D341Med (cell line): Measurements from ENCODE around the gene SIK2.
"Not testable (repeated sequence)": the region's sequence is repeated elsewhere in the genome, so short reads cannot be mapped to it uniquely, and the experiment has no call there.

Experiments
- DNase-seq: peaks from one replicate; pipeline ENCODE4 v3.0.0; 2012; ENCODE audit warnings: low spot score

Gene SIK2

DNA sequence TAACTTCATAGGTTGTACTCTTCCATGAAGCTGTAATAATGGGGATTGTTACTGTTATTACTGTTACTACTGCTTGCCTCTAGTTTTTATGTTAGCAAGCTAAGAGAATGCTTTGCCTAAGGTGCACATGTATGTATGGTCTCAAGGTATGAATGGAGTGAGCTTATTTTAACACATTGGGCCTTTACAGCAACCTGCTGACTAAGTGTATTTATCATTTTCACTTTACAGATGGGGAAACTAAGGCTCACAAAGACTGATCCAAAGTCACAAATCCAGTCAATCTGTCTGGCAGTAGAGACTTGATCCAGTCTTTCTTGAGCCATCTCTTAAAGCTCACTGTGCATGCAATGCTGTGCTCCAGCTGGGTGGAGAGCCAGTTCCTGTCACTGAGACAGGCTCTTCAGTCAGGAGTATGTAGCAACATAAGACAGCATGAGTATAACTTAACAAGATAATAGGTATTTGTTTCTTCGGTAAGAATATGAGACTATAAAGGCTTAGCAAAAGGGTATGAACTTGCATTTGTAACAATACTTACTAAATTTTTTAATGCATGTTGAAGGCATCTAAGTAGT, 97.4 kb downstream of the SIK2 start:
- no peak for DNase-seq

DNA sequence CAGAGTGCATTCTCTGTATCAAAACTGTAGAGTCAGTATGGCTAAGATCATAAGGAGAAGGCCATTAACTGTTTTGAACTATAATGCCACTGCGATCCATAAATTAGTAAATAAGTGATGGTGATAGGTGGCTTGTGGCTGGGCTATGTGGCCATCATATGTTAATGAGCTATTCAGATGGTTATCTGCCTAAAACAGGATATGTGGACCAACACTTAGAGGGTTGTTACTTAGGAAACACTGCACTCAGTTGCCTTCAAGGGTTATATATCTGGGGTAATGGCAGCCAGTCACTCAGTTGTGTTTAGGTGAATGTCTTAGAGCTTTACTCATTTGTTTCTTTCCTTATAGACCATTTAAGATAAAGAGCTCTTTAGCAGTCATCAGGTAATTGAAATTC, 97.9 kb downstream of the SIK2 start:
- no peak for DNase-seq

DNA sequence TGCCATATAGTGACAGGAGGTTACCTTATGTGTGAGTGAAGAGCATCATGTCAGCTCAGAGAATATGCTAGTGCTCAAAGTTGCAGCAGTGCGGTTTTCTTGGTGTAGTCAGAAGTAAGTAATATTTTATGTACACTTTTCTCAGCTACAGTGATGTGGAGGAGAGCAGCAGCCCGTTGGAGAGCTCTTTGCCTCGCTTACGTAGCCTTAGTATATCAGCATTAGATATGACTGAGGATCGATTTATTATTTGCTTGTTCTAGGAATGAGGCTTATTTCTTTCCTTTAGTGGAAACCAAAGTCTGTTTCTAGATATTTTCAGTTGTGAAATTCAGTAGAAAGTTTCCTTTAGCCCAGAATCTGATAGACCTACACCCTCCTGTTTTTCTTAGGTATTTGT, 100.4 kb downstream of the SIK2 start:
- no peak for DNase-seq

DNA sequence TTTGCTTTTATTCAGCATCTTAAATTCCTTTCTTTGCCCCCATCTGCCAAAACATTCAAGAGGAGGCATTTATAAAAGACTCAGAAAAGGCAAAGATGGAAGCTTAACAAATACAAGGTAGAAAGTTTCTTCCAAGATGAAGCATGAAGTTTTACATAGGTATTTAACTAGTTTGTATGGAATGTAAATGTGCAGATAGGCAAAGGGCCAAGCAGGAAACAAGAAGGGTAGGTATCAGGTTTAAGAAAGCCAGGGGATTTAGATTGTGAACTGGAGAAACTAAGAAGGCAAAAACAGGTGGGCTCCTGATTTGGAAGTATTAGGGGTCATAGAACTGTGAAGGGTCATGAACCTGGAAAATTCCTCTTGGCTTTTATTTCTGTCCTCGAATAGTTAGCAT, 101.3 kb downstream of the SIK2 start:
- no peak for DNase-seq

DNA sequence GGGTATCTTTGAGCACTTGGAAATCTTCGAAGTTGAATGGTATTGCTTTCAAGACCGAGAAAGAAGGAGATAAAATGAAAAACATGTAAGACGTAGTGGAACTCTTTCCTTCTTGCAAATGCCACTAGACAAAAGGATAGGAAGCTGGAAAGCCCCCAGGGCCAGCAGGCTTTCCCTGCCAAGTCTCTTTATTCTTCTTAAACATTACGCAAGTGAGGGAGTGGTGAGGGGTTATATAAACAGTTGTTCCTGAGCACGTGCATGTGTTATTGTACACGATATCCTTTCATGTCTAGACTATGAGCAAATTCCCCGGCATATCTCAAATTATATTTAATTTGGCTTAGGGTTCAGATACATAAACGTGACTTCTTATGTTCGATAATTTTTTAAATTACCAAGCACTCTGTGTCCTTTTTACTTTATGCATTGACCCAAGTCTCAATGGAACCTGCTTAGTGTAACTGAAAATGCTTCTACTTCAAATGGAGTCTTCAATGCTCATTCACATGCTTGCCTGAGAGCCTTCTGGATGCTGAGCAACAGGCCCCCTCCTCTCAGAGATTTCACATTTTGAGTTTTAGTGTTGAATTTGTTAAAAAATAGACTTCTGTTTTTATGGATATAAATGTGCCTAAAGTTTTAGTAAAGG, 104.9 kb downstream of the SIK2 start:
- no peak for DNase-seq

DNA sequence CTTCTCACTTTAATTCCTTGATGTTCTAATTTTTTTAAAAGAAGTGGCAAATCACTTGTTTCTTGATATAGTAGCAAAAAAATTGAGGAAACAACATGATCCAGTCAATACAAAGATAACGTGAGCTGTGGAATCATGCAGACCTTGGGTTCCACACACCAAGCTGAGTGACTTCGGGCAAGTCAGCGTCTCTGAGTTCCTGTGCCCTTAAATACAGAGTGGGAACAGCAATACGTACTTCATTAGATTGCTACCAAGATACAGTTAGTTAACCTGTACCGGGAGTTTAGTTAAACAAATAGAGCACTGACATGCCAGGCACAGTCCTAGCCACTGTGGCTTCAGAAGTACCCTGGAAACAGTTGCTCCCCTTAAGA, 105.4 kb downstream of the SIK2 start:
- DNase-seq: no peak

DNA sequence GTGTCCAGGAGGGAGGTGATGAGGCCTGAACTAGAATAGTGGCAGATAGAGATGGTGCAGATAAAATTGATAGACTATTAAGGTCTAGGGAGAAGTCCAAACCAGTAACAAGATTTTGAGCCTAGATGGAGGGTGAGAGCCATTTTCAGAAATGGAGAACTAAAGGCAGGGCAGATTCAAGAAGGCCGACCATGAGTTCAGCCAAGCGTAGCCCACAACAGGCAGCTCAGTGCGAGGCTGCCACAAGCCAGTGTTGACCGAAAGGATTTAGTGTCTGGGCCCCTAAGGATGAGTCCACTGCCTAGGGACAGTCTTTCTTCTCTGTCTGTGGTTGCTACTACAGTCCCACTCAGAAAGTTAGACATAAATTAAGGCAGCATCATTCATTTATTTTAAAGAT, 112.3 kb downstream of the SIK2 start:
- DNase-seq: no peak

DNA sequence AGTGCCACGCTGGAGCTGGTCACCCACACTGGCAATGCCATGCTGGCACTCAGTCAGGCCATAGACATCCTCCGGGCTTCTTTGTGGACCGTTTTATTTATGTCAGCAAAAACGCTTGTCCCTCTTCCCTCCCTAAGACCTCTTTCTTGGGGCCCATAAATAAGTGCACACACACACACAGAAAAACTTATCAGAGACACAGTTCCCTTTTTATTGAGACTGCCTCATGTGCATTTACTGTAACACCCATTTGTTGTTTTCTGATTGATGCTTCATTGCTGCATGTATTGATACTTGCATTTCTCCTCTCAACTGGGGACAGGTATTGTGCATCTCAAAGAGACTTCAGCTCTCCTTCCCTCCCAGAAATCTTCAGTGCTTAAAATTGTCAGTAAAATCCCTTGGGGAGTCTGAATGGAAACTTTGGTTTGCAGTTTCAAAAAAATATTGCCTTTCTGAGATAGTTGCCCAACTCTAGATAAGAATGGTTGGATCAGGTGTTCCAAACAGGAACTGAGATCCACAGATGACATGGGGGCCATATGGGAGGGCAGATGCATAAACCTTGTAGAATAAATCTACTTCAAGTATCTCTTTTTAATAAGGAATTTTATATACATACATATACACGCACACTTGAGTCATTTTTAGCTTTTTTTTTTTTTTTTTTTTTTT, 113.0 kb downstream of the SIK2 start:
- DNase-seq: no peak

DNA sequence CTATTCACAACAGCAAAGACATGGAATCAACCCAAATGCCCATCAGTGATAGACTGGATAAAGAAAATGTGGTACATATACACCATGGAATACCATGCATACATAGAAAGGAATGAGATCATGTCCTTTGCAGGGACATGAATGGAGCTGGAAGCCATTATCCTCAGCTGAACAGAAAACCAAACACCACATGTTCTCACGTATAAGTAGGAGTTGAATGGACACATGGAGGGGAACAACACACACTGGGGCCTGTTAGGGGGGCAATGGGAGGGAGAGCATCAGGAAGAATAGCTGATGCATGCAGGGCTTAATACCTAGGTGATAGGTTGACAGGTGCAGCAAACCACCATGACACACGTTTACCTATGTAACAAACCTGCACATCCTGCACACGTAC, 115.4 kb downstream of the SIK2 start:
- not testable (repeated sequence) for DNase-seq

DNA sequence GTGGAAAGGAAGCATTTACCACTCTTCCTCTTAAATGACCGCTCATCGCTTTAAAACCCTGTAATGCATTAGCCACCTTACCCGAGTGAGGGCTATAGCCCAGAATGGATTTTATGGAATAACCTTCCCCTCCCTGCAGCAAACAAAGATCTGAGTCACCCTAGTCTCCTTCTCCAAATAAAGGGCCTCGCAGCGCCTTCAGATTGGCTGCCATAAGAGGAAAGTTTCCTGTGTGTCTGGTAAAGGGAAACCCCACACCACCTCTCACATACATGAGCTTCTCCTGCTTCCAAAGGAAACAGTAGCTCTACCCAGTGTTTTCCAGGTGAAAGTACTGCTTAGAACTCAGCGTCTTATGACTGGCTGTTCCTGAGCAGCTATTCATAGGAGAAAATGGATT, 116.2 kb downstream of the SIK2 start:
- DNase-seq: no peak

DNA sequence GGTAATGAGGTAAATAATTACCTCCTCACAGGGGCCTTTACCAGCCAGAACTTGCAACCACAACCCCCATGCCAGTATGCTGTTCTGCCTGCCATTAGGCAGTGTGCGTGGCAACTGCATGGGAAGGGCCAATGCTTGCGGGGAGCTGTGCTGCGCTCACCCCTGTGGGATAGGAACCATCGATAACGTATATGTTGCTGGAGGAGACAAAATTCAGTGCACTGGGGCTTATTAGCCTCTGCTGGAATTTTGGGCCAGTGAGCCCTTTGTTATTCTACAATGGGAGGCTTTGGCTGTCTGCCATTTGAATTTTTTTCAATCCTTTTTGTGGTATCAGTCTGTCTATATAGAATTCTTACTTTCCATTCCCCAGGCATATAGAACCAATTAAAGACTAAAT, 116.6 kb downstream of the SIK2 start:
- DNase-seq: no peak

DNA sequence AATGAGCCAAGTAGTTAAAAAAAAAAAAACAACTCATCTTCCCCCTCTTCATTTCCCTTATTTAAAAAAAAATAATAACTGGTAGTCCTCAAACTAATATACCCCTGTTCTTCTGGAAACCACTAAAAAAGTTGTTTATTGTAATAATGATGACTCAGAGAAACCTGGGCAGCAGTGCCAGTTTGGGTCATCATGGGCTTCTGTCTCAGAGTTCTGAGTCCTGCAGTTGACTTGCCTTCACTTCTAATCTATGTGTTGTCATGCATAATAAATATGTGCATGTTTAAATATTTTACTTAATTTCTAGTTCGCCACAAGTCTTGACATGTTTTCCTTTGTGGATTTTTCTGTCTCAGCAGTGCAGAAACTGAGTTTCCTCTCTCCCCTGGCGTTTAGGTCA, 117.1 kb downstream of the SIK2 start:
- no peak for DNase-seq

DNA sequence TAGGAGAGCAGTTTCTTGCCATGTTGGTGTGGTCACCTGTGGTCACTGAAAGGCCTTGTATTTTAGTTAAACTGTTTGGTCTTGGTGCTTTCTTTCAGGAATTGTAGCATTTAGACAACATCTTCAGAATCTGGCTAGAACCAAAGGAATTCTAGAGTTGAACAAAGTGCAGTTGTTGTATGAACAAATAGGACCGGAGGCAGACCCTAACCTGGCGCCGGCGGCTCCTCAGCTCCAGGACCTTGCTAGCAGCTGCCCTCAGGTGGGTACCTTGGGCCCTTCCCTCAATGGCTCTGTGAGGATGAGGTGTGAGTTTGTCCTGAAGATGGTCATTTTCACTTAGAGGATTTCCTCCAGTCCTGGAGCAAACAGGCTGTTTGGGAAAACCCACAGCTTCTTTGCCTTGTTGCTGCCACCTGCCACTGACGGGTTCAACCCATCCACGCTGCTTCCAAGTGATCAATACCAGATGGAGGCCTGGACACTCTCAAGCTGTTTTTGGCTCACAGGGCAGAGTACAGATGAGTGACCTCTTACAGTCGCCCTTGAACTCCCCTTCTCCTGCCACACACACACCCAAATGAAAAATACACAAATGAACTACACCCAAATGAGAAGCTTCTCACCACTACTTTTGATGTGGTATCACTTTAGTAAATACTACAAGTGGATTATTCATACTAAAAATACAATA, 118.7 kb downstream of the SIK2 start:
- no peak for DNase-seq

DNA sequence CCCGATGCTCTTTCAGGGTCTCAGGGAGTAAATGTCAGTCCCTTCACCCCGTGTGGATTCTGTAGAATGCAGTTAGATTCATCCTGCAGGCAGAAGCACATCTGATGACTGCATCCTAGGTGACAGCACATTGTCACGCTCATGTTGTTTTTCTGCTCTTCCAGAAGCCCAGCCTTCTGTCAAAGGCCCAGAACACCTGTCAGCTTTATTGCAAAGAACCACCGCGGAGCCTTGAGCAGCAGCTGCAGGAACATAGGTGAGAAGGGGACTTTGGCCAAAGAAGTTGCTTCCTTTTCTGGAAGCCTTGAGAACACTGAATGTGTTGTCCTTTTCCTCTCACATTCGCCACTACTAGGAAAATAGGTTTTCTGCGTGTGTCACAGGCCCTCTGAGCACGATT, 120.3 kb downstream of the SIK2 start:
- DNase-seq: no peak

DNA sequence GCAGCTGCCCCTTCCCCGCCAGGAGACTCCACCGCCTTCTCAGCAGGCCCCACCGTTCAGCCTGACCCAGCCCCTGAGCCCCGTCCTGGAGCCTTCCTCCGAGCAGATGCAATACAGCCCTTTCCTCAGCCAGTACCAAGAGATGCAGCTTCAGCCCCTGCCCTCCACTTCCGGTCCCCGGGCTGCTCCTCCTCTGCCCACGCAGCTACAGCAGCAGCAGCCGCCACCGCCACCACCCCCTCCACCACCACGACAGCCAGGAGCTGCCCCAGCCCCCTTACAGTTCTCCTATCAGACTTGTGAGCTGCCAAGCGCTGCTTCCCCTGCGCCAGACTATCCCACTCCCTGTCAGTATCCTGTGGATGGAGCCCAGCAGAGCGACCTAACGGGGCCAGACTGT, 121.3 kb downstream of the SIK2 start:
- DNase-seq: no peak

DNA sequence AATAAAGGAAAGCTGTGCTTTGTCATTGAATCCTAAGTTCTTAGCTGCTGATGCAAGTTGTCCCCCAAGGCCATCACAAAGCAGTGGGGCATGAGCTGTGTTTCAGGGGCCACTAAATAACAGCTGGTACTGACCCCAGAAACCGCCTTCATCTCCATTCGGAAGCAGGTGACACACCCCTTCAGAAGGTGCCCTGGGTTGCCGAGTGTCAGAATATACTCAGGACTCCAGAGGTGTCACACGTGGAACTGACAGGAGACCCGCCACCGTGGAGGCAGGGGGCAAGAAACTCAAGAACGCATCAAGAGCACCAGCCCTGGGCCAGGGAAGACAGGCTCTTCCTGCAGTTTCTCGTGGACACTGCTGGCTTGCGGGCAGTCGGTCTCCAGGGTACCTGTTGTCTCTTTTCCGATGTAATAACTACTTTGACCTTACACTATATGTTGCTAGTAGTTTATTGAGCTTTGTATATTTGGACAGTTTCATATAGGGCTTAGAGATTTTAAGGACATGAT, 122.4 kb downstream of the SIK2 start:
- no peak for DNase-seq

DNA sequence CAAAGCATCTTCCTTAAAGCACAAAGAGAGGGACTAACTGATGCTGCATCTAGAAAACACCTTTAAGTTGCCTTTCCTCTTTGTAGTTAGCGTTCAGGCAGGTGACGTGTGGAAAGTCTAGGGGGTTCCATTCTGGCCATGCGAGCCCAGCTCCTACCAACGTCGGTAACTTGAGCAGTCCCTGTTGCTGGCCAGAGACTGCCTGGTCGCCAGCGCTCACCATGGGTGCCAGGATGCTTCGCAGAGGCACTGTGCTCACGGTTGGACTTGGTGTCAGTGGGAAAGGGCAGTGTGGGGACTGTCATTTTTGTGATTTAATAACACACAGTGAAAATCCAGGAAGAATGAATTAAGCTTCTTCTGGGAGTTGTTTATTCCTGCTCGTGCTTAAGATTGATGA, 123.4 kb downstream of the SIK2 start:
- DNase-seq: no peak

DNA sequence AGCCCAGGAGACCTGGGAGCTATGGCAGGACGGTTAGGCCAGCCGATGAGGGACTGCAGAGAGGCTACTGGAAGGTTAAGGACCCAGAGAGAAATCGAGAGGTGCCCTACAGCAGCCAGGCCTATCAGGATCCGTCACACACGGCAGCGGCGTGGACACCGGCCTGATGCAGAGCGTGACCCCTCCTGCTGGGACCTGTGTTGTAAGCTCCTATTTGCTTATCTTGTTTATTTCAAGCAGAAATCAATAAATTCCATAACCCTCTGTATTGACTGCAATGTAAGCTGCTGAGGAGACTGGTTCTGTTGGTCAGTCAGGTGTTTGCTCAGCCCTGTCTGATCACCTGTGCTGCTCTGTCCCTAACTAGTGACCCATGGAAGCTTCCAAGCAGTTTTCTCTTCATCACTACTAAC, 124.1 kb downstream of the SIK2 start:
- no peak for DNase-seq

DNA sequence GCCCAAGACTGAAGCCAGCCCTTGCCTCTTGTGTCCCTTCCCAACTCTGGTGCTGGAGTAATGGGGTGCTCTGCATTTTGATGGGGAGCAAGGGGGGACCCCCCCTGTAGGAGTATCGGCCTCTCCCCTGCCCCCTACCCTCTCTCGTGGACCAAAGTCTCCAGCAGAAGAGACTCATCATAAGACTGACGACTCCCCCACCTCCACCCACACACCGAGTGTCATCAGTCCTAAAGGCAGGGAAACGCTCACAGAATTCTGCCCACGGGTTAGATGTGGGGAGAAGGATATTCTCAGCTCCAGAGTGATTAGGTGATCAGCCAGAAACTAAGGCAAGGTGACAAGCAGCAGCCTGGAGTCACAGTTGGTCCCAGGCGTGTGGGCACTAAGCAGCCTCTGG, 125.2 kb downstream of the SIK2 start:
- DNase-seq: no peak

DNA sequence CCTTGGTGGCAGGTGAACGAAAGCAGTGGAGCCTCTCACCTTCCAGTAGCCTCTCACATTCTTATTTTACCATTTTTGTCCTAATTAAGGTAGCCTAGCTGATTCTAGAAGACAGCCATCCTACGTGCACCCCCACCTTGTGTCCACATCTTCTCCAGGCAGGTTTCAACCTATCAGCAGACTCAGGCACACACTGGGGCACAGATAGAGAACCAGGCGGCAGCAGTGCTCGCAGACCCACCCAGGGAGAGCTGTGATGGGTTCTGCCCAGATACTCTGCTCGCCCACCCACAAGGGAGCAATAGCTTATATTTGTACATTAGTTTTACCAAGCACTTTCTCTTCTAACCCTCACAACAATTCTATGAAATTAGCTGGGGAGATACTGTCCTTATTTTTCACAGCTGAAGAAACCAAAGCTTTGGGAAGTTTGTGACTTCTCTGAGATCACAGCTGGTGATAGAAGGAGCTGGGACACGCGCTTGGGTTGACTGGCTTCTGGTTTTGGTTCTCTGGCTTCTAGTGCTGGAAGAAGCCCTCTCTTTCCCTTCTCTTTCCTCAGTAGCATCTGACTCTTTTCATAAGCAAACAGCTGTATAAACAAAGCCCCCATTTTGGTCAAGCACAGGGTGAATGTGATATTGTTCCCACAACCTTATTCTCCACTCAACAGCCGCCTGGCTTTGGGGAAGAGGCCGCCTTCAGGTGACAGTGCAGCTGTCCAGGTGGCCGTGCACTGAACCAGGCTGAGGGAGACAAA, 127.0 kb downstream of the SIK2 start:
- DNase-seq: no peak

DNA sequence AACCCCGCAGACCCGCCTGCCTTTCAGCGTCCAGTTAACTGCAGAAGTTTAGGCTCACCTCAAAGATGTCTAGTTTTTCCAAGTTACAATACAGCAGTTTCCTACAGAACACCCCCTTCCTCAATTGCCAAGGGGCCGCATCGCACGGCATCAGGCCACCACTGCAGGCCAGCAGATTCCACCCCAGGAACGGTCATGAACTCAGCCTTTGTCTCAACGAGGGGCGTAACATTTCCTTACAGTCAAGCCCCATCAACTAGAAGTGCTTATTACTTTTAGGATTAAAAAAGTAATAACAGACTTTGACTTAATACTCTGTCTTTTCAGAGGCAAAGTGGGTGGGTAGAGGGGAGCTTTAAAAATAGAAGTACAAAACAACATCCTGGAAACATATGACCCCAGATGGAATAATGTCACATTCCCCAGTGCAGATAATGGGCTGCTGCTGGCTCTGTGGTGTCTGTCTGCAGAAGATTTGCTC, 127.6 kb downstream of the SIK2 start:
- no peak for DNase-seq
